ENCODE data around the gene TMEM184A. TPM values are rescaled to one million over a fixed set of nuclear protein-coding genes. Genes with fewer than 3 reads are reported as not detected.

Gene TMEM184A
- total and polyA plus RNA-seq, 7 donors, result 0.28 to 60.3 (median 9.3) TPM; not detected in 3

DNA sequence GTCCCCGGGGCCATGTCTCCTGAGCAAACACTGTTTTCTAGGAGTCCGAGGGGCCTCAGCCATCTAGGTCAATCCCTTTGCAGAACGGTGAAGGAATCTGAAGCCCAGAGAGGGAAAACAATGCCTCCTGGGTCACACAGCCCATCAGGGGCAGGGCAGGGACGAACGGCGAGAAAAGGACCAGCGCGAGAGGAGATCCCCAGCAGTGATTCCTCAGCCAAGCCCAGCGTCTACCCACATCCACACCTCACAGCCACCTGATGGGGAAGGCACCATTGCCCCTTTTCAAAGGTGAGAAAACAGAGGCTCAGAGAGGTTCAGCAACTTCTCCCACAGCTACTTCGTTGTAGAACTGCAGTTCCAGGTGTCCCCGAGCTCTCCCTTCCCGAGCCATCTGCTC is 31.7 kb upstream of the TMEM184A start:
- Histone ChIP-seq H3K4me1 (peaks cover 0 to 4% (median 0%) of the 10 kb centered on the region in 4 donors), H3K36me3 (no peaks in the 10 kb centered on the region), H3K9me3 (peaks cover 0 to 7% (median 3%) of the 10 kb centered on the region in 4 donors), H3K27ac (no peak overlapping the region), H3K4me3 (no peak overlapping the region), H3K27me3 (peaks cover 4 to 70% (median 33%) of the 10 kb centered on the region in 3 donors)
- WGBS, 2 donors, result 81 to 90% methylated on average over 12 of the region's 12 CpGs
- intact Hi-C loops (cut with DNase I), result no loop called here
- TF ChIP-seq POLR2A (IDR thresholded peaks at IDR 0.05) (no peak), POLR2AphosphoS5 (IDR thresholded peaks at IDR 0.05) (no peak), EP300 (IDR thresholded peaks at IDR 0.05) (no peak)
- TF ChIP-seq, protein P1, sequence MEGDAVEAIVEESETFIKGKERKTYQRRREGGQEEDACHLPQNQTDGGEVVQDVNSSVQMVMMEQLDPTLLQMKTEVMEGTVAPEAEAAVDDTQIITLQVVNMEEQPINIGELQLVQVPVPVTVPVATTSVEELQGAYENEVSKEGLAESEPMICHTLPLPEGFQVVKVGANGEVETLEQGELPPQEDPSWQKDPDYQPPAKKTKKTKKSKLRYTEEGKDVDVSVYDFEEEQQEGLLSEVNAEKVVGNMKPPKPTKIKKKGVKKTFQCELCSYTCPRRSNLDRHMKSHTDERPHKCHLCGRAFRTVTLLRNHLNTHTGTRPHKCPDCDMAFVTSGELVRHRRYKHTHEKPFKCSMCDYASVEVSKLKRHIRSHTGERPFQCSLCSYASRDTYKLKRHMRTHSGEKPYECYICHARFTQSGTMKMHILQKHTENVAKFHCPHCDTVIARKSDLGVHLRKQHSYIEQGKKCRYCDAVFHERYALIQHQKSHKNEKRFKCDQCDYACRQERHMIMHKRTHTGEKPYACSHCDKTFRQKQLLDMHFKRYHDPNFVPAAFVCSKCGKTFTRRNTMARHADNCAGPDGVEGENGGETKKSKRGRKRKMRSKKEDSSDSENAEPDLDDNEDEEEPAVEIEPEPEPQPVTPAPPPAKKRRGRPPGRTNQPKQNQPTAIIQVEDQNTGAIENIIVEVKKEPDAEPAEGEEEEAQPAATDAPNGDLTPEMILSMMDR (IDR thresholded peaks at IDR 0.05), result no peak
- DNase-seq, result no peak

DNA sequence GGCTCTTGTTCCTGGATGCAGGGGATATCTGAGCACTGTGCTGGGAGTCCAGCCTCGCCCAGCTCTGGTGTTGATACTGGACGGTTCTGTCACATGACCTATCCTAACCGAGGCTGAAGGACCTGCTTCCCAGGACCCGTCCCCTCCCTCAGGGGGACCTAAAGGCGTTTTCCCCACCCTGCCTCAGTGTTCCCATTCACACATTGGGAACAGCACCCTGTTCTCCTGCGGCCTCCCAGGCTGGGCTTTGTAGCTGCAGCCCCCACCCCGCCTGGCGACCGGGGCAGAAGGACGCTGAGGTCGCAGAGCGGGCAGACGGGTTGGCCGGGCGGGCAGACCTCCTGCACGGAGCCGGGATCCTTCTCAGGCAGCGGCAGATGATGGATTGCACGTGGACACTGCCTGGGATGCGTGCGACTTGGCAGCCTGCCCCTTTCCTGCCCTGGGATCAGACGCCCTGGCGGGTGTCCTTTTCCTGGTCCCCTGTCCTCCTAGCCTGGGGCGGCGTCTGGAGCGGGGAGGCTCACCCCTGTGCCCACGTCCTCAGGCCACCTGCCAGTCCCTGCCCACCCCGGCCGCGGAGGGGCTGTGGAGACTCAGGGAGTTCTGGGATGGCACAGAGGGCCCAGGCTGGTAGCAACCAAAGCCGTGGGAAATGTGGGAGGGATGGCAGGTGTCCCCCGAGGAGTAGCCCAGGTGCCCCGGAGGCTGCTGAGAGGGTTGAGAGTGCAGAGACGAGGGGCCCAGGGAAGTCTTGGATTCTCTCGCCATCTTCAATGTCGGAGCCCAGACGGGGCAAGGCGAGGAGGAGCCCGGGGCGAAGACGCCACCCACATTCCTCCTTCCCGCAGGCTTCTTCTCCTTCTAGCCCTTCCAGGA is 31.1 kb upstream of the TMEM184A start:
- DNase-seq, result no peak
- no peak overlapping the region for H3K27ac ChIP-seq
- no peak overlapping the region for H3K4me3 ChIP-seq
- intact Hi-C loops (cut with DNase I), result no loop called here
- H3K9me3 ChIP-seq, result peaks cover 0 to 7% (median 3%) of the 10 kb centered on the region in 4 donors
- peaks cover 4 to 64% (median 27%) of the 10 kb centered on the region in 3 donors for H3K27me3 ChIP-seq
- no peaks in the 10 kb centered on the region for H3K36me3 ChIP-seq
- H3K4me1 ChIP-seq, result peaks cover 0 to 4% (median 0%) of the 10 kb centered on the region in 4 donors
- TF ChIP-seq, protein P1 (IDR thresholded peaks at IDR 0.05), result no peak
- TF ChIP-seq POLR2AphosphoS5 (IDR thresholded peaks at IDR 0.05) (no peak), POLR2A (IDR thresholded peaks at IDR 0.05) (no peak), EP300 (IDR thresholded peaks at IDR 0.05) (no peak)
- 63 to 80% methylated on average over 42 of the region's 42 CpGs for WGBS, 2 donors

DNA sequence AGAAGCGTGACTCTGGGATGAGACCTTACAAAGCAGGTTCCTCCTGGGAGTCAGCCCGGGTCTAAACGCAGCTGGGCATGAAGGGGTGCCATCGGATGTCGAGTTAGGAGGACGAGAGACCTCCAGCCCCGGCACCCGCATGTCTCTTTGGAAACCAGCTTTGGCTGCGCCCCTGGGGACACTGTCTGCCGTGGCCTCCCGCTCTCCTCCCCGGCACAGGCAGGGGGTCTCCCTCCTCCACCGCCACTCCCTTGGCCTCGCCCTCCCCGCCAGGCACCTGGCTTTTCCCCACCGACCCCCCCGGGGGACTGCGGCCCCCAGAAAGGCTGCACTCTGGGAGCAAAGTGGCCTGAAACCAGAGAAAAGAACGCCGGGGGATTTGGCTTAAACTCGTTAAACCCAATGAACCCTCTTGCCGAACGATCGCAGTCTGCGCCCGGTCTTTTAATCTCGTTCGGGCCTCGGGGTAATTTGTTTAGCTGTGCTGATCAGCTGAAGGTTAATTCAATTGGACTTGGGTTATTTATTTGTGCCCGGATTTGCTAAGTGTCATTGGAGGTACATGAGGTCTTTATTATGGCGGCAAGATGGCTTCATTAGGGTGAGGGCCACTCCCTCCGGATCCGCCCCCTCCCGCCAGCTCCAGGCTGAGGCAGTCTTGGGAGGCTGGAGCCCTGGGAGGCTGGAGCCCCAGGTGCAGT is 30.3 kb upstream of the TMEM184A start:
- H3K4me1 ChIP-seq, result peaks cover 0 to 4% (median 0%) of the 10 kb centered on the region in 4 donors
- TF ChIP-seq, protein P1 (IDR thresholded peaks at IDR 0.05), result no peak
- no peak for TF ChIP-seq POLR2A (IDR thresholded peaks at IDR 0.05)
- no peaks in the 10 kb centered on the region for H3K36me3 ChIP-seq
- H3K27ac ChIP-seq, result no peak overlapping the region
- H3K9me3 ChIP-seq, result peaks cover 0 to 7% (median 3%) of the 10 kb centered on the region in 4 donors
- WGBS, 2 donors, result 82% methylated on average over 34 of the region's 34 CpGs
- intact Hi-C loops (cut with DNase I), result no loop called here
- peaks cover 2 to 56% (median 27%) of the 10 kb centered on the region in 3 donors for H3K27me3 ChIP-seq
- H3K4me3 ChIP-seq, result no peak overlapping the region
- DNase-seq, result no peak

DNA sequence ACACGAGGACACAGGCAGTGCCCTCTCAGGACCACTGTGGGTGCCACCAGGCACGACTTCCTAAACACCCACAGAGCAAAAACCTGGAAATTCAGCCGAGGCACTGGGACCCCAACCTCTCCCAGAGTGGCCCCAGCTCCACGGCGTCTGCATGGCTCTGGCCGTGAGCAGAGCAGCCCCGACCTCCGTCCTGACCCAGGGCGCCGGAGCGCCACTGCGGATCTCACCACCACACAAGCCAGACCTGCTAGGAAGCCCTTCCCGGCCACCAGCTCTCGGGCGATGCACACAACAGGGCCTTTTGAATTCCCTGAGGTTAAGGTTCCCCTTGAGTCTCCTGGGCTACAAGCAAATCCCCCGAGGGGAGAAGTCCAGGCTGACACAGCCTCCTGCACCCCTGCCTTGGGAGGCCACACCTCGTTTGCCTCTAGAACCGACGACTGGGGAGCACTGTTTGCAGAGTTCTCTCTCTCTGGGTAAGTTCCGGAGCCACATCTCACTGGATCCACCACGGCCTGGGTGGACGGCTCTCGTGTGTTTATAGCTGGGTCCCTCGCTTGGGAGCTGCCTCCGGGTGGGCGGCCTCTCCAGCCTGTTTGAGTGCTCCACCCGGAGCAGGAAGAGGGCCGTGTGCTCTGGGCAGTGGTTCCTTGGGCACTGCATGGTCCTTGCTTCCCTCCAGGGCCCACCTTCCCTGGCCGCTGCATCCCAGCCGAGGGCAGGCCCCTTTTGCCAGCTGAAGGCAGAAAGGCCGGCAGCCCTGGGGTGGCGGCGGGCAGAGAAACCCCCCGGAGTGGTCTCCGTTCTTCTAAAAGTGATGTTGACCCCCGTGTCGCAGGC is 29.4 kb upstream of the TMEM184A start:
- Histone ChIP-seq H3K27me3 (peaks cover 0 to 47% (median 21%) of the 10 kb centered on the region in 3 donors), H3K4me1 (peaks cover 0 to 4% (median 0%) of the 10 kb centered on the region in 4 donors), H3K9me3 (peaks cover 0 to 7% (median 3%) of the 10 kb centered on the region in 4 donors), H3K27ac (no peak overlapping the region), H3K36me3 (no peaks in the 10 kb centered on the region), H3K4me3 (no peak overlapping the region)
- TF ChIP-seq EP300 (IDR thresholded peaks at IDR 0.05) (no peak), POLR2AphosphoS5 (IDR thresholded peaks at IDR 0.05) (no peak), POLR2A (IDR thresholded peaks at IDR 0.05) (no peak)
- TF ChIP-seq, protein P1 (IDR thresholded peaks at IDR 0.05), result no peak
- no peak for DNase-seq
- intact Hi-C loops (cut with DNase I), result no loop called here
- 88 to 90% methylated on average over 37 of the region's 37 CpGs for WGBS, 2 donors

Data from sigmoid colon (tissue), 7 donors.